HCT116 (cell line): ENCODE measurements around the gene LRRC1. TPM values are rescaled to one million over a fixed set of nuclear protein-coding genes. Genes with fewer than 3 reads are reported as not detected.

Experiments
- ATAC-seq: fragments of 200-7000 bp; cut with Tn5 transposase; 2 replicates; pipeline ENCODE4 v1.9.1; 2020; ENCODE audit warnings: mild to moderate bottlenecking, moderate library complexity
- BruUV-seq: library from RNA; stranded (reverse); fragments of 400-500 nt; replicated peaks from 2 replicates; lab custom pipeline; 2021; lab: Mats Ljungman, UMichigan
- CTCF ChIA-PET: fragments of 300-600 bp; sonication (Branson Sonifier 250); formaldehyde crosslinking; loops from one replicate; lab custom pipeline; 2021; ENCODE audit warnings: antibody characterized with exemption; lab: Charles Lee
- POLR2A ChIA-PET: fragments of 300-600, 350-600 bp; sonication (Branson Sonifier 250); formaldehyde crosslinking; loops from one replicate; lab custom pipeline; 2021; ENCODE audit warnings: antibody characterized with exemption; lab: Charles Lee
- RAD21 ChIA-PET, 2 experiments: fragments of 300-600 bp; sonication (Branson Sonifier 250); formaldehyde crosslinking; loops; one replicate each; lab custom pipeline; 2023; ENCODE audit warnings: low total read pairs in 2 of 2; ENCODE audit not compliant: uncharacterized antibody in 2 of 2, unreplicated experiment in 2 of 2, low non-redundant PET in 1 of 2; lab: Charles Lee
- DNase-seq: peaks from one replicate; pipeline ENCODE4 v3.0.0-alpha.2; 2010; ENCODE audit warnings: low read depth, low spot score
- H2AFZ ChIP-seq: fragments of 200-600 bp; shearing (Covaris generic), sonication (generic); 2 replicates; pipeline ENCODE4 v1.6.1; 2017; ENCODE audit warnings: low read depth, mixed run types, mixed read lengths, antibody characterized with exemption, low read length; ENCODE audit not compliant: poor library complexity, severe bottlenecking
- H3K27ac ChIP-seq: 2 replicates; pipeline ENCODE4 v1.5.1; 2012; ENCODE audit warnings: low read depth, low read length
- H3K27me3 ChIP-seq: fragments of 200-600 bp; sonication (generic); 2 replicates; pipeline ENCODE4 v1.6.1; 2016; ENCODE audit warnings: mixed run types, low read length, mixed read lengths; ENCODE audit not compliant: insufficient read depth
- H3K36me3 ChIP-seq, 2 experiments: fragments of 200-500 bp in 1 of 2; fragments of 200-600 bp in 1 of 2; sonication (Bioruptor generic) in 1 of 2; sonication (generic) in 1 of 2; 2 replicates each; pipeline versions ENCODE4 v1.5.1 to v1.6.1; 2014 to 2016; ENCODE audit warnings: low read length in 2 of 2, inconsistent platforms in 1 of 2, mixed read lengths in 1 of 2, mixed run types in 1 of 2; ENCODE audit not compliant: insufficient read depth in 2 of 2, control insufficient read depth in 1 of 2
- H3K4me1 ChIP-seq, 2 experiments: fragments of 200-600 bp in 1 of 2; sonication (generic) in 1 of 2; 2 replicates each; pipeline versions ENCODE4 v1.5.1 to v1.6.1; 2012 to 2017; ENCODE audit warnings: low read length in 2 of 2, inconsistent platforms in 1 of 2, mild to moderate bottlenecking in 1 of 2, mixed read lengths in 1 of 2, mixed run types in 1 of 2, moderate library complexity in 1 of 2; ENCODE audit not compliant: insufficient read depth in 2 of 2, control insufficient read depth in 1 of 2
- H3K4me2 ChIP-seq: fragments of 200-600 bp; sonication (generic); 2 replicates; pipeline ENCODE4 v1.6.1; 2017; ENCODE audit warnings: mixed run types, low read length, mixed read lengths
- H3K4me3 ChIP-seq, 2 experiments: fragments of 200-600 bp in 1 of 2; sonication (generic) in 1 of 2; replicated peaks in 1 of 2; 2 replicates each; pipeline ENCODE4 v1.5.1; 2011 to 2016; ENCODE audit warnings: low read length in 2 of 2, control low read depth in 1 of 2, low read depth in 1 of 2, mild to moderate bottlenecking in 1 of 2, mixed read lengths in 1 of 2, mixed run types in 1 of 2
- H3K79me2 ChIP-seq: fragments of 200-600 bp; sonication (generic); 2 replicates; pipeline ENCODE4 v1.6.1; 2017; ENCODE audit warnings: mild to moderate bottlenecking, mixed run types, low read length, moderate library complexity, mixed read lengths; ENCODE audit not compliant: insufficient read depth
- H3K9ac ChIP-seq: fragments of 200-600 bp; sonication (generic); 2 replicates; pipeline ENCODE4 v1.6.1; 2016; ENCODE audit warnings: low read length, mixed read lengths
- H3K9me2 ChIP-seq: fragments of 200-600 bp; sonication (generic), shearing (Covaris generic); 2 replicates; pipeline ENCODE4 v1.6.1; 2017; ENCODE audit warnings: mixed run types, mild to moderate bottlenecking, moderate library complexity; ENCODE audit not compliant: insufficient read depth
- H3K9me3 ChIP-seq, 2 experiments: fragments of 200-500 bp in 1 of 2; fragments of 200-600 bp in 1 of 2; sonication (Bioruptor generic) in 1 of 2; sonication (generic) in 1 of 2; 2 replicates each; pipeline ENCODE4 v1.6.1; 2014 to 2017; ENCODE audit warnings: low read length in 2 of 2, mixed read lengths in 2 of 2, inconsistent platforms in 1 of 2, low read depth in 1 of 2, mild to moderate bottlenecking in 1 of 2, mixed run types in 1 of 2, moderate library complexity in 1 of 2; ENCODE audit not compliant: control insufficient read depth in 1 of 2, insufficient read depth in 1 of 2
- H4K20me1 ChIP-seq: fragments of 200-600 bp; sonication (generic), shearing (Covaris generic); 2 replicates; pipeline ENCODE4 v1.6.1; 2017; ENCODE audit warnings: mixed run types, mild to moderate bottlenecking, moderate library complexity; ENCODE audit not compliant: insufficient read depth
- POLR2A ChIP-seq: IDR thresholded peaks from 2 replicates; pipeline ENCODE4 v1.7.0; 2011; ENCODE audit warnings: borderline replicate concordance; ENCODE audit not compliant: insufficient read depth, insufficient read length; ENCODE audit errors: extremely low read depth
- intact Hi-C: fragments of 100-400 bp; cut with micrococcal nuclease; formaldehyde crosslinking; loops from 2 replicates; pipeline ENCODE4 v1.10.0; 2022
- total RNA-seq: library from RNA; stranded (reverse); gene quantifications from one replicate; pipeline ENCODE4 v1.2.1, GENCODE V29; 2021; ENCODE audit not compliant: unreplicated experiment
- TF ChIP-seq, protein P1 (sequence below), 3 experiments: fragments of 200-600 bp in 1 of 3; sonication (generic) in 1 of 3; IDR thresholded peaks in 2 of 3; conservative IDR thresholded peaks in 1 of 3; 2 replicates each; pipeline ENCODE4 v1.5.1; 2012 to 2017; ENCODE audit warnings: low read depth in 2 of 3, low read length in 2 of 3, antibody characterized with exemption in 1 of 3, borderline replicate concordance in 1 of 3, control low read depth in 1 of 3, mild to moderate bottlenecking in 1 of 3, mixed read lengths in 1 of 3, mixed run types in 1 of 3, moderate library complexity in 1 of 3; ENCODE audit not compliant: insufficient read depth in 1 of 3
- TF ChIP-seq, protein P2 (sequence below): IDR thresholded peaks from 2 replicates; pipeline ENCODE4 v1.6.1; 2012; ENCODE audit warnings: low read depth

LRRC1 gene
- total RNA-seq, 1 experiment from 2014 or later, result 19.8 TPM

DNA sequence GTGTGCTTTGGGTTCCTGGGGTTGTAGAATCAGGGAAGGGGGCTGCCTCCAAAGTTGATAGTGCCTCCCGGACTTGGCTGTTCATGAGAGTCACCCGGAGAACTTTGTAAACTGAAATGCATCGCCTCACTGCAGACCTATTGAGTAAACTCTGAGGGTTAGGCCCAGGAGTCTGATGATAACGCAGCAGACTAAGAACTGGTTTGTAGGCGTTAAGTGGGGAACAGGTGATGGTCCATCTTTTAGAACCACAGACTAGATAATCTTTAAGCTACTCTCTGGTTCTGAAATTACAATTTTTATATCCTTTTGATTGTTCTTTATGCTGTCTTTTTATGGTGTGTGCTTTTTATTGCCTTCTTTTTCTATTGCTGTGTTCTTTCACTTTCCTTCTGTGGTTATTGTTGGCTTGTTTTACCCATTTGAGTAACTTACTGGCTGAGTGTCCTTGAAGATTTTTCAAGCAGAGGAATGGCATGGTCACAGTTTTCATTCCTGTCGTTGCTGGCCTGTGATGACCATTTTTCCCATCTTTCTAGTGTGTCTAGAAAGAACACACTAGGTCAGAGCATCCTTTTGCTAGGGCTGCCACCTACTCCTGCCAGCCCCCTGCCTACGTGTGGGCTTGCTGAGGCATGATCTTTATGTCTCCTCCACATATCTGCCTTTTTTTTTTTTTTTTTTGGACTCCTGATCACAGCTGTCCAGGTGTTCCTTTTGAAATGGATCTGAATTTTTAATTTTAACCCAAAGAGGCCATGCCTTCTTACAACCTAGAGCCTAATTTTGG is 30.9 kb downstream of the LRRC1 start:
- ChIA-PET CTCF (no interaction called here), RAD21 (no interaction called here), POLR2A (no interaction called here)
- Histone ChIP-seq H3K79me2 (peaks cover 84% of the 10 kb centered on the region), H3K9me3 (no peaks in the 10 kb centered on the region), H2AFZ (no peak overlapping the region), H3K27ac (no peak overlapping the region), H4K20me1 (no peaks in the 10 kb centered on the region), H3K4me3 (no peak overlapping the region), H3K4me2 (no peak overlapping the region), H3K9me2 (no peaks in the 10 kb centered on the region), H3K36me3 (no peaks in the 10 kb centered on the region), H3K9ac (no peak overlapping the region), H3K27me3 (no peaks in the 10 kb centered on the region), H3K4me1 (peaks cover 5 to 31% of the 10 kb centered on the region in 2 experiments; a peak in 3 of 4 replicates)
- TF ChIP-seq, protein P1, sequence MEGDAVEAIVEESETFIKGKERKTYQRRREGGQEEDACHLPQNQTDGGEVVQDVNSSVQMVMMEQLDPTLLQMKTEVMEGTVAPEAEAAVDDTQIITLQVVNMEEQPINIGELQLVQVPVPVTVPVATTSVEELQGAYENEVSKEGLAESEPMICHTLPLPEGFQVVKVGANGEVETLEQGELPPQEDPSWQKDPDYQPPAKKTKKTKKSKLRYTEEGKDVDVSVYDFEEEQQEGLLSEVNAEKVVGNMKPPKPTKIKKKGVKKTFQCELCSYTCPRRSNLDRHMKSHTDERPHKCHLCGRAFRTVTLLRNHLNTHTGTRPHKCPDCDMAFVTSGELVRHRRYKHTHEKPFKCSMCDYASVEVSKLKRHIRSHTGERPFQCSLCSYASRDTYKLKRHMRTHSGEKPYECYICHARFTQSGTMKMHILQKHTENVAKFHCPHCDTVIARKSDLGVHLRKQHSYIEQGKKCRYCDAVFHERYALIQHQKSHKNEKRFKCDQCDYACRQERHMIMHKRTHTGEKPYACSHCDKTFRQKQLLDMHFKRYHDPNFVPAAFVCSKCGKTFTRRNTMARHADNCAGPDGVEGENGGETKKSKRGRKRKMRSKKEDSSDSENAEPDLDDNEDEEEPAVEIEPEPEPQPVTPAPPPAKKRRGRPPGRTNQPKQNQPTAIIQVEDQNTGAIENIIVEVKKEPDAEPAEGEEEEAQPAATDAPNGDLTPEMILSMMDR (IDR thresholded peaks at IDR 0.05 in 2 of 3, conservative IDR thresholded peaks at IDR 0.05 in 1 of 3; ENCODE audit: borderline replicate concordance in 1 of 3, insufficient read depth in 1 of 3, low read depth in 2 of 3, low read length in 2 of 3), result no peak
- TF ChIP-seq, protein P2, sequence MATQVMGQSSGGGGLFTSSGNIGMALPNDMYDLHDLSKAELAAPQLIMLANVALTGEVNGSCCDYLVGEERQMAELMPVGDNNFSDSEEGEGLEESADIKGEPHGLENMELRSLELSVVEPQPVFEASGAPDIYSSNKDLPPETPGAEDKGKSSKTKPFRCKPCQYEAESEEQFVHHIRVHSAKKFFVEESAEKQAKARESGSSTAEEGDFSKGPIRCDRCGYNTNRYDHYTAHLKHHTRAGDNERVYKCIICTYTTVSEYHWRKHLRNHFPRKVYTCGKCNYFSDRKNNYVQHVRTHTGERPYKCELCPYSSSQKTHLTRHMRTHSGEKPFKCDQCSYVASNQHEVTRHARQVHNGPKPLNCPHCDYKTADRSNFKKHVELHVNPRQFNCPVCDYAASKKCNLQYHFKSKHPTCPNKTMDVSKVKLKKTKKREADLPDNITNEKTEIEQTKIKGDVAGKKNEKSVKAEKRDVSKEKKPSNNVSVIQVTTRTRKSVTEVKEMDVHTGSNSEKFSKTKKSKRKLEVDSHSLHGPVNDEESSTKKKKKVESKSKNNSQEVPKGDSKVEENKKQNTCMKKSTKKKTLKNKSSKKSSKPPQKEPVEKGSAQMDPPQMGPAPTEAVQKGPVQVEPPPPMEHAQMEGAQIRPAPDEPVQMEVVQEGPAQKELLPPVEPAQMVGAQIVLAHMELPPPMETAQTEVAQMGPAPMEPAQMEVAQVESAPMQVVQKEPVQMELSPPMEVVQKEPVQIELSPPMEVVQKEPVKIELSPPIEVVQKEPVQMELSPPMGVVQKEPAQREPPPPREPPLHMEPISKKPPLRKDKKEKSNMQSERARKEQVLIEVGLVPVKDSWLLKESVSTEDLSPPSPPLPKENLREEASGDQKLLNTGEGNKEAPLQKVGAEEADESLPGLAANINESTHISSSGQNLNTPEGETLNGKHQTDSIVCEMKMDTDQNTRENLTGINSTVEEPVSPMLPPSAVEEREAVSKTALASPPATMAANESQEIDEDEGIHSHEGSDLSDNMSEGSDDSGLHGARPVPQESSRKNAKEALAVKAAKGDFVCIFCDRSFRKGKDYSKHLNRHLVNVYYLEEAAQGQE, result no peak
- TF ChIP-seq POLR2A, result no peak
- no TSS peak for BruUV-seq
- intact Hi-C loops, result no loop called here
- no peak for ATAC-seq
- no peak for DNase-seq
